NB4 (cell line): ENCODE results near the gene LIN7A.

ENCODE experiments used
- DNase-seq: peaks from one replicate; pipeline ENCODE4 v3.0.0; 2010; ENCODE audit warnings: low read depth
- H3K4me3 ChIP-seq: one replicate; pipeline ENCODE4 v1.5.1; 2011; ENCODE audit warnings: mild to moderate bottlenecking, low read depth, low read length, moderate library complexity
- MAX ChIP-seq: IDR thresholded peaks from 2 replicates; pipeline ENCODE4 v1.6.1; 2011; ENCODE audit warnings: low read depth, low read length
- MYC ChIP-seq: IDR thresholded peaks from 2 replicates; pipeline ENCODE4 v1.6.1; 2011; ENCODE audit warnings: low read depth, low read length
- POLR2A ChIP-seq: IDR thresholded peaks from 2 replicates; pipeline ENCODE4 v1.6.1; 2011; ENCODE audit warnings: mild to moderate bottlenecking; ENCODE audit not compliant: insufficient read length; ENCODE audit errors: extremely low read depth
- TF ChIP-seq, protein P1 (sequence below): IDR thresholded peaks from one replicate; pipeline ENCODE4 v1.5.1; 2012; ENCODE audit warnings: low read depth, low read length

Gene LIN7A

GRCh38 chr12:80761838-80762237, 175.9 kb downstream of the LIN7A start:
- no peak overlapping the region for H3K4me3 ChIP-seq
- TF ChIP-seq POLR2A, result no peak
- TF ChIP-seq MYC, result no peak
- TF ChIP-seq, protein P1, sequence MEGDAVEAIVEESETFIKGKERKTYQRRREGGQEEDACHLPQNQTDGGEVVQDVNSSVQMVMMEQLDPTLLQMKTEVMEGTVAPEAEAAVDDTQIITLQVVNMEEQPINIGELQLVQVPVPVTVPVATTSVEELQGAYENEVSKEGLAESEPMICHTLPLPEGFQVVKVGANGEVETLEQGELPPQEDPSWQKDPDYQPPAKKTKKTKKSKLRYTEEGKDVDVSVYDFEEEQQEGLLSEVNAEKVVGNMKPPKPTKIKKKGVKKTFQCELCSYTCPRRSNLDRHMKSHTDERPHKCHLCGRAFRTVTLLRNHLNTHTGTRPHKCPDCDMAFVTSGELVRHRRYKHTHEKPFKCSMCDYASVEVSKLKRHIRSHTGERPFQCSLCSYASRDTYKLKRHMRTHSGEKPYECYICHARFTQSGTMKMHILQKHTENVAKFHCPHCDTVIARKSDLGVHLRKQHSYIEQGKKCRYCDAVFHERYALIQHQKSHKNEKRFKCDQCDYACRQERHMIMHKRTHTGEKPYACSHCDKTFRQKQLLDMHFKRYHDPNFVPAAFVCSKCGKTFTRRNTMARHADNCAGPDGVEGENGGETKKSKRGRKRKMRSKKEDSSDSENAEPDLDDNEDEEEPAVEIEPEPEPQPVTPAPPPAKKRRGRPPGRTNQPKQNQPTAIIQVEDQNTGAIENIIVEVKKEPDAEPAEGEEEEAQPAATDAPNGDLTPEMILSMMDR, result no peak
- TF ChIP-seq MAX, result no peak
- DNase-seq, result no peak

DNA sequence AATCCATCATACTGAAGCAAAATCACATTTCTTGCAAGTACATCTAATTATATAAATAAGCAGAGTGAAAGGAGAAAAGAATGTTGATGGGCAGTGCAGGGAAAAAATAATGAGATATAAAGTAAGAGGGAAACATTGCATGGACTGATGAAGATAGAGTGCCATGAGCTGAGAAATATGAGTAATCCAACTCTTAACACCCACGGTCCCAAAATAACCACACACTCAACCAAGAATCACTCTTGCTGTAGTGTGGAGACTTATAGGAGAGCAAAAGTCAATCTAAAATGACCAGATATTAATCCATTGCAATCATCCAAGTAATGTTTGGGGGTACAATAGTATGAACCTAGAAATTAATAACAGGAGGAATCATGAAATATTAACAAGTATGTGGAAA, 180.9 kb downstream of the LIN7A start:
- no peak for DNase-seq
- TF ChIP-seq MYC (no peak), MAX (no peak), POLR2A (no peak)
- TF ChIP-seq, protein P1, result no peak

GRCh38 chr12:80754274-80754673, 183.5 kb downstream of the LIN7A start:
- no peak overlapping the region for H3K4me3 ChIP-seq
- TF ChIP-seq MAX (no peak), POLR2A (no peak), MYC (no peak)
- TF ChIP-seq, protein P1, result no peak
- no peak for DNase-seq

More for the DNA sequence above, 180.9 kb downstream of the LIN7A start:
- H3K4me3 ChIP-seq, result no peak overlapping the region

- no peak for DNase-seq
- no peak for TF ChIP-seq POLR2A
- TF ChIP-seq, protein P1, result no peak
- TF ChIP-seq MAX, result no peak
- TF ChIP-seq MYC, result no peak
- H3K4me3 ChIP-seq, result no peak overlapping the region
Observed at GRCh38 chr12:80752464-80752863, 185.3 kb downstream of the LIN7A start.

DNA sequence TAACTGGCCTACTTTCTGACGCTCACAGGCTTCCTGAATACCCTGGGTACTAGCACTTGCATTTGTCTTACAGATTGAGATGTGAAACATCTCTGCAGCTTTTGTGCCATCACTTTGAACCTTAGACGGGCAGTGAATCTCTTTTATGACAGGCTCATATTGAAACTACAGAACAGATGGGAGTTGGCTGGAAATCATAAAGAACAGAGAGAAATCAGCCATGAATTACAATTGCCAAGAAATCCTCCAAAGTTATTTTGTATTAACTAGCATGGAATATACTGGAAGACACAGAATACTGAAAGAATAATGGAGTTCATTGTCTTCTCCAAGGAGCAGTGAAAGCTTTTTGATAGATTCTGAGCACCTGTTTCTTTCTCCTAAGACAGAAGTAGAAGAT, 188.3 kb downstream of the LIN7A start:
- TF ChIP-seq MAX (no peak), POLR2A (no peak), MYC (no peak)
- TF ChIP-seq, protein P1, result no peak
- H3K4me3 ChIP-seq, result no peak overlapping the region
- no peak for DNase-seq

DNA sequence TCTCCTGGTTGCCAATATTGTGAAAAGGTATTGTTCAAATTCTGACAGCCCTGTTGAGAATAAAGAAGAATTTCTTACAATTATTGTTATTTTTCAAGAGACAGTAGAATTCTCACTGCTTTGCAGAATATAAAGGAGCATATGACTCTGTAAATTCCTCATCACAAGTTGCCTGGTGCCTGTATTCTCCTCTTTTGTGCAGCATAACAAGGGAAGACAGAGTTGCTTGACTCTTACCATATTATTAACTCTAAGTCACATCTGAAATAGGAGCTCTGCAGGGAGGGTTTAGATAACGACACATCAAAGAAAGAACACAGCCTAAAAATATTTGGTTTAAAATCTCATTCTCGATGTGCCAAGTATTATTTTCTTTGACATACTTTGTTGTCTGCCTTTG, 189.9 kb downstream of the LIN7A start:
- no peak for TF ChIP-seq POLR2A
- TF ChIP-seq MAX, result no peak
- no peak for TF ChIP-seq MYC
- no peak for DNase-seq
- no peak overlapping the region for H3K4me3 ChIP-seq
